Duodenal mucosa (tissue), 2 donors: Measurements from ENCODE around the gene ARHGEF16.

ENCODE experiments used
- H3K27ac ChIP-seq: one replicate; pipeline ENCODE4 v1.7.0; 2013; ENCODE audit warnings: low read depth, low read length
- H3K27me3 ChIP-seq, 2 donors: one replicate each; pipeline ENCODE4 v1.7.0; 2013; ENCODE audit warnings: low read length in 2 of 2, control low read depth in 1 of 2; ENCODE audit not compliant: insufficient read depth in 2 of 2, control insufficient read depth in 1 of 2
- H3K36me3 ChIP-seq, 2 donors: one replicate each; pipeline ENCODE4 v1.7.0; 2013; ENCODE audit warnings: low read length in 2 of 2, control low read depth in 1 of 2; ENCODE audit not compliant: insufficient read depth in 2 of 2, control insufficient read depth in 1 of 2
- H3K4me1 ChIP-seq, 2 donors: one replicate each; pipeline ENCODE4 v1.7.0; 2013; ENCODE audit warnings: low read length in 2 of 2, control low read depth in 1 of 2; ENCODE audit not compliant: insufficient read depth in 2 of 2, control insufficient read depth in 1 of 2
- H3K4me3 ChIP-seq, 2 donors: one replicate each; pipeline ENCODE4 v1.7.0; 2013; ENCODE audit warnings: low read length in 2 of 2, low read depth in 1 of 2
- H3K9ac ChIP-seq, 2 donors: one replicate each; pipeline ENCODE4 v1.7.0; 2013; ENCODE audit warnings: low read length in 2 of 2, low read depth in 1 of 2
- H3K9me3 ChIP-seq, 2 donors: one replicate each; pipeline ENCODE4 v1.7.0; 2013; ENCODE audit warnings: low read length in 2 of 2, control low read depth in 1 of 2; ENCODE audit not compliant: control insufficient read depth in 1 of 2

Gene ARHGEF16

GRCh38 chr1:3456964-3457909, 2.8 kb downstream of the ARHGEF16 start:
- Histone ChIP-seq H3K9me3 (no peaks in the 10 kb centered on the region), H3K4me1 (peaks cover 63 to 67% of the 10 kb centered on the region in 2 donors), H3K27ac (peak overlapping the region; percentile 53), H3K27me3 (peaks cover 7 to 13% of the 10 kb centered on the region in 2 donors), H3K9ac (peak overlapping the region; percentile 57 to 71), H3K4me3 (peak overlapping the region; percentile 70 to 76), H3K36me3 (peaks cover 0 to 1% of the 10 kb centered on the region in 2 donors)

DNA sequence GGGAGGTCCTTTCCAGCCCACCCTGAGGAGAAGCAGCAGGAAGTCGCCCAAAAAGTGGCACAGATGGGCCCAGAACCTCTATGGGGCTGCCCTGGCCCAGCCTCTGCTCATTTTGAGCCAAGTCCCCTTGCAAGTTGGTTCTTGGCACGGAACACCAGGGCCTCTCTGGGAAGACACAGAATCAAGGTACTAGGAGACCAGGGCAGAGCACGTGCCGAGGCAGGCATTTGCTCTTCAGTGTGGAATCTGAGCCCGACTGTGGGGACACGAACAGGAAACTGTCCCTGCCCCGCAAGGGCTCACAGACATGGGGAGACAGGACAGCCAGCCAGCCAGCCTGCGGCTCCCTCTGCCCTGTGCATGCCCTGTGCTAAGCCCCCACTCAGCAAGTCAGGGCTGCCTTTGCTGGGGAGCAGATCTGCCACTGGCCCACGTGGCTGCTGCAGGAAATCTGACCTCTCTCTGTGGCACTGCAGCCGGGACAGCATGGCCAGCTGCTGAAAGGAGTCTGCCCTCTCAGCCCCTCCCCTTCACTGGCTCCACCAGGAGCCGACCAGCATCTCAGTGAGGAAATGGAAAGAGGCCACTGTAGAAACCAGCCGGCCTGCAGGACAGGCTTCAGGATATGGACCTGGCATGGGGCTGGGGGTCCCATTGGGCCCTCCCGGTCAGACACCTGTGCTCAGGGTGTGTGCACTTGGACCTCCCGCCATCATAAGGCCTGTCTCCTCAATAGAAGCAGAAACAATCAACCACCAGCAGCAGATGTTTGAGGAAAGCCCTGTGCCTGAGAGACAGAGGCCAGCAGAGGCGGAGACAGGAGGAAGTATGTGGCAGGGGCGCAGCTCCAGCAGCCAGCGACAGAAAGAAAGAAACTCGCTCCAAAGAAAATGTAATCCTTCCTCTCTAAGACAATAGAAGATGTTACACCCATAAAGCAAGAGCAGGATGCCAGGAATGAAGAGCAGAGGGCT, 3.7 kb downstream of the ARHGEF16 start:
- Histone ChIP-seq H3K4me1 (peaks cover 63 to 67% of the 10 kb centered on the region in 2 donors), H3K4me3 (no peak overlapping the region), H3K36me3 (peaks cover 0 to 9% of the 10 kb centered on the region in 2 donors), H3K27ac (peak overlapping the region; percentile 33), H3K9ac (peak overlapping the region; percentile 57 to 71), H3K9me3 (no peaks in the 10 kb centered on the region), H3K27me3 (peaks cover 4 to 6% of the 10 kb centered on the region in 2 donors)

- peaks cover 0 to 20% of the 10 kb centered on the region in 2 donors for H3K36me3 ChIP-seq
Observed at GRCh38 chr1:3459051-3459908, 4.8 kb downstream of the ARHGEF16 start.

DNA sequence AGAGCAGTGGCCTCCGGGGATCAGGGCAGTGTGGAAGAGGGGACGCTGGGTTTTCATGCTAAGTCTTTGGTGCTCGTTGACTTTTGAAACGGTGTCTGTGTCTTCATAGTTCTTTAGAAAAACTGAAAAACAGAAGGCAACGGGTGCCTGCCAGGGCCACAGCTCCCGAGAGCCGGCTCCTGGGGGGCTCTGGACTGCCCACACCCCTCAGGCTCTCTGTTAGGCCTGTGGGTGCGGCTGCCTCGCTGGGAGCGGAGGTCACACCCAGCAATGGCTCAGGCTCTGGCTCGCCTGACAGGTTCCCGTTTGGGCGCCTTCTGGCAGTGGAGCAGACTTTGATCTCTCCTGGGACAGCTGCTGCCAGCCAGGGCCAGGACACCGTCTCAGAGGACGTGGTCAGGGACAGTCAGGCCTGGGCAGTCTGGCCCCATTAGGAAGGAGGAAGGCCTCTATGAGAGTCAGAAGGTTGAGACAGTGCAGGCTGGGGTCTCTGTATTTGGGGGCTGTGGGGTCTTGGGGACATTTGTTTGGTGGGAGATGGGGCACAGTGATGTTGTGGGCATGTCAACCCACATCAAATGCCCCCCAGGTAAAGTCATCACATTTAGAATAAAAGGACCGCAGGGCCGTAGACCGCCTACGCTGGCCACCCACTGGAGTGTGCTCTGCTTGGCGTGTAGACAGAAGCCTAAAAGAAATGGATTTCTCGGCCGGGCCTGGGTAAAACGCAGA, 5.6 kb downstream of the ARHGEF16 start:
- H3K27ac ChIP-seq: peak overlapping the region; percentile 75
- H3K36me3 ChIP-seq: peaks cover 0 to 20% of the 10 kb centered on the region in 2 donors
- peak overlapping the region; percentile 56 to 71 for H3K9ac ChIP-seq
- peak overlapping the region in 1 of 2 donors; percentile 46 for H3K4me3 ChIP-seq
- peaks cover 57 to 59% of the 10 kb centered on the region in 2 donors for H3K4me1 ChIP-seq
- no peaks in the 10 kb centered on the region for H3K27me3 ChIP-seq
- no peaks in the 10 kb centered on the region for H3K9me3 ChIP-seq

More at GRCh38 chr1:3459051-3459908, 4.8 kb downstream of the ARHGEF16 start:
- H3K27me3 ChIP-seq: no peaks in the 10 kb centered on the region
- H3K27ac ChIP-seq: peak overlapping the region; percentile 75
- H3K9me3 ChIP-seq: no peaks in the 10 kb centered on the region
- peak overlapping the region; percentile 57 to 71 for H3K9ac ChIP-seq
- H3K4me3 ChIP-seq: peak overlapping the region in 1 of 2 donors; percentile 17
- H3K4me1 ChIP-seq: peaks cover 57 to 59% of the 10 kb centered on the region in 2 donors

- Histone ChIP-seq H3K4me3 (peak overlapping the region in 1 of 2 donors; percentile 46), H3K4me1 (peaks cover 53 to 57% of the 10 kb centered on the region in 2 donors), H3K27me3 (no peaks in the 10 kb centered on the region), H3K27ac (peak overlapping the region; percentile 75), H3K9ac (peak overlapping the region; percentile 56 to 71), H3K36me3 (peaks cover 0 to 20% of the 10 kb centered on the region in 2 donors), H3K9me3 (no peaks in the 10 kb centered on the region)
Observed at GRCh38 chr1:3460672-3461131, 6.2 kb downstream of the ARHGEF16 start.

GRCh38 chr1:3461238-3461933, 6.9 kb downstream of the ARHGEF16 start:
- H3K4me3 ChIP-seq: no peak overlapping the region
- H3K9me3 ChIP-seq: no peaks in the 10 kb centered on the region
- peaks cover 0 to 20% of the 10 kb centered on the region in 2 donors for H3K36me3 ChIP-seq
- peaks cover 46 to 50% of the 10 kb centered on the region in 2 donors for H3K4me1 ChIP-seq
- peak overlapping the region; percentile 75 for H3K27ac ChIP-seq
- no peaks in the 10 kb centered on the region for H3K27me3 ChIP-seq
- H3K9ac ChIP-seq: peak overlapping the region; percentile 25 to 71

- H3K27ac ChIP-seq: no peak overlapping the region
Observed at GRCh38 chr1:3461934-3462275, 7.4 kb downstream of the ARHGEF16 start.

GRCh38 chr1:3462356-3463012, 8.0 kb downstream of the ARHGEF16 start:
- Histone ChIP-seq H3K27me3 (no peaks in the 10 kb centered on the region), H3K4me1 (peaks cover 36 to 39% of the 10 kb centered on the region in 2 donors), H3K9ac (no peak overlapping the region), H3K36me3 (peaks cover 0 to 20% of the 10 kb centered on the region in 2 donors), H3K9me3 (no peaks in the 10 kb centered on the region), H3K4me3 (no peak overlapping the region), H3K27ac (no peak overlapping the region)

More at GRCh38 chr1:3461934-3462275, 7.4 kb downstream of the ARHGEF16 start:
- no peak overlapping the region for H3K9ac ChIP-seq
- H3K9me3 ChIP-seq: no peaks in the 10 kb centered on the region
- H3K27me3 ChIP-seq: no peaks in the 10 kb centered on the region
- H3K4me3 ChIP-seq: no peak overlapping the region
- H3K4me1 ChIP-seq: peaks cover 42 to 45% of the 10 kb centered on the region in 2 donors
- H3K36me3 ChIP-seq: peaks cover 0 to 20% of the 10 kb centered on the region in 2 donors
